ENCODE data around the gene HDAC5.
A peak's percentile ranks its signal among the peaks of the same experiment; 100 is the strongest.
"Not testable (repeated sequence)": the region's sequence is repeated elsewhere in the genome, so short reads cannot be mapped to it uniquely, and the experiment has no call there.

HDAC5 gene

GRCh38 chr17:44123356-44124117, at the start of gene HDAC5:
Gene HDAC5 (minus strand): TSS chr17:44123641. CDS start chr17:44117515, 6,126 bp downstream.
- peak; percentile 93 for DNase-seq (ENCODE audit: low read depth)

GRCh38 chr17:44171931-44172455, 48.6 kb upstream of the HDAC5 start:
- DNase-seq (ENCODE audit: low read depth) = no peak

GRCh38 chr17:44170499-44171201, 47.2 kb upstream of the HDAC5 start, which contains the start of gene ASB16:
Gene ASB16 (plus strand): TSS chr17:44170704. CDS start chr17:44170790, 86 bp downstream.
- DNase-seq (ENCODE audit: low read depth) = peak; percentile 17

- no peak for DNase-seq (ENCODE audit: low read depth)
These were observed 46.7 kb upstream of the HDAC5 start for GRCh38 chr17:44170135-44170498.

- no peak for DNase-seq (ENCODE audit: low read depth)
These were observed 43.9 kb upstream of the HDAC5 start for GRCh38 chr17:44167181-44167861.

GRCh38 chr17:44164476-44164875, 41.0 kb upstream of the HDAC5 start:
- DNase-seq (ENCODE audit: low read depth) = no peak

- DNase-seq (ENCODE audit: low read depth) = no peak
These were observed 36.2 kb upstream of the HDAC5 start for GRCh38 chr17:44159519-44160210.

GRCh38 chr17:44155488-44155887, 32.0 kb upstream of the HDAC5 start:
- DNase-seq (ENCODE audit: low read depth) = no peak

GRCh38 chr17:44152875-44153274, 29.4 kb upstream of the HDAC5 start:
- DNase-seq (ENCODE audit: low read depth) = no peak

- no peak for DNase-seq (ENCODE audit: low read depth)
These were observed 26.4 kb upstream of the HDAC5 start for GRCh38 chr17:44149750-44150329.

GRCh38 chr17:44149066-44149465, 25.6 kb upstream of the HDAC5 start:
- DNase-seq (ENCODE audit: low read depth) = not testable (repeated sequence)

GRCh38 chr17:44147812-44148211, 24.4 kb upstream of the HDAC5 start:
- no peak for DNase-seq (ENCODE audit: low read depth)

GRCh38 chr17:44146375-44147346, 23.2 kb upstream of the HDAC5 start:
- DNase-seq (ENCODE audit: low read depth) = no peak

- DNase-seq (ENCODE audit: low read depth) = no peak
These were observed 21.7 kb upstream of the HDAC5 start for GRCh38 chr17:44144966-44145739.

- not testable (repeated sequence) for DNase-seq (ENCODE audit: low read depth)
These were observed 20.5 kb upstream of the HDAC5 start for GRCh38 chr17:44143921-44144320.

- peak; percentile 99 for DNase-seq (ENCODE audit: low read depth)
These were observed 14.7 kb upstream of the HDAC5 start for GRCh38 chr17:44137891-44138709.

GRCh38 chr17:44134752-44135568, 11.5 kb upstream of the HDAC5 start:
- DNase-seq (ENCODE audit: low read depth) = no peak
